Measurements from ENCODE around the gene LDAH.
A peak's percentile ranks its signal among the peaks of the same experiment; 100 is the strongest.

The LDAH gene

DNA sequence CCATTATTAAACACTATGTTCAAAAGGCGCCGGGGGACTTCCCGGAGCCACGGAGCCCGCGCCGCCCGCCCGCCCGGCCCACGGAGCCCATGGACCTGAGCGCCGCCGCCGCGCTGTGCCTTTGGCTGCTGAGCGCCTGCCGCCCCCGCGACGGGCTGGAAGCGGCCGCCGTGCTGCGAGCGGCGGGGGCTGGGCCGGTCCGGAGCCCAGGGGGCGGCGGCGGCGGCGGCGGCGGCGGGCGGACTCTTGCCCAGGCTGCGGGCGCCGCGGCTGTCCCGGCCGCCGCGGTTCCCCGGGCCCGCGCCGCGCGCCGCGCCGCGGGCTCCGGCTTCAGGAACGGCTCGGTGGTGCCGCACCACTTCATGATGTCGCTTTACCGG is 155.8 kb downstream of the LDAH start:
- no peak for DNase-seq (ENCODE audit: low read depth)

DNA sequence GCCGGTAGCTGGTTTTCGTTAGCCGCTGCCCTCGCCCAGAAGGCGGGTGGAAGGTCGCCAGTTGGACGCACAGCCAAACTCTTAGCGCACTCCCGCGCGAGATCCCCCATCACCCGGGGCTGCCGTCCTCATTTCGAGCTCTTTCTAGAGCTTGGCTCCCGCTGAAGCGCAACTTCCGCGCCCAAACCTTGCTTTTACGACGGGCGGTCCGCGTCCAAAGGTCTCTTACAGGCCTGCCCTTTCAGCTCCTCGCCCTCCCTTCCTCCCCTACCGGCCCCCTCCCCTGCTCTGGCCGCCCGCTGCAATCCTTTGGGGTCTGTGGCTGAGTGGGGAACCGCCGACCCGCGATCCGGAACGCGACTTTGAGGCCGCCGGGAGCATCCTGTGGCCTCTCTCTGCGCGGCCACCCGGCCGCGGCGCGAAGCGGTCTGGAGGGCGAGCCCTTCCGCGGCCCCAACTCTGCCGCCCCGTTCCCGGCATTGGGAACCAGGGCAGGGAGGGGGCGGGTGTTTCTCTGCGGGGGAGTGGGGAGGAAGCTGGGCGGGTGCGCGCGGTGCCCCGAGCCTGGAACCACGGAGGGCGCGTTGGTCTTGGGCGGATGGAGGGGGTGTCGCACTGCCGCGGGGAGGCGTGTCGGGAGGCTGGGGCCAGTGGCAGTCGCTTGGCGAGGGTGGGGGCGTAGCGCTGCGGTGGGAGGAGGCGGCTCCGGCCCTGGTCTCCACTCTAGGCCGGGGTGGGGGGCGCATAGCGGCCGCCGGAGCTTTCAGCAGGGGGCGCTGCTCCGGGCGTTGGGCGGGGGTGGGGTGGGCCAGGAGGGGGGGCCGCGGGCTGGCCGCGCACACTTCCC is 156.4 kb downstream of the LDAH start, which contains the start of gene GDF7:
Gene GDF7, plus strand, starts transcription at position 841 of the 847 bp plus-strand sequence. CDS start 96 bp downstream, outside the sequence.
- DNase-seq (ENCODE audit: low read depth), result peak; percentile 47

DNA sequence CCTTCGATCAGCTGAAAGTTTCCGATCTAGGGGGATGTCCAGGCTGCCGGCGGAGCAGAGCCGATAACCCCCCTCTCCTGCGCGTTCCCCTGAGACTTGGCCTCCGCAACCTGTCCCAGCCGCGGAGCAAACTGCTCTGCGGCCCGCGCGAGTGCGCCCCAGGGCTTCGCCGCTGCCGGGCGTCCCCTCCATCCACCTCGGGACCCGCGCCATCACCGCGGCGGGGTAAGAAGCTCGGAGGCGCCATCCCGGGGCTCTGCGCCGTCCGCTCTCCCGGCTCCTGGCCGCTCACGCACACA is 156.9 kb downstream of the LDAH start:
- no peak for DNase-seq (ENCODE audit: low read depth)

DNA sequence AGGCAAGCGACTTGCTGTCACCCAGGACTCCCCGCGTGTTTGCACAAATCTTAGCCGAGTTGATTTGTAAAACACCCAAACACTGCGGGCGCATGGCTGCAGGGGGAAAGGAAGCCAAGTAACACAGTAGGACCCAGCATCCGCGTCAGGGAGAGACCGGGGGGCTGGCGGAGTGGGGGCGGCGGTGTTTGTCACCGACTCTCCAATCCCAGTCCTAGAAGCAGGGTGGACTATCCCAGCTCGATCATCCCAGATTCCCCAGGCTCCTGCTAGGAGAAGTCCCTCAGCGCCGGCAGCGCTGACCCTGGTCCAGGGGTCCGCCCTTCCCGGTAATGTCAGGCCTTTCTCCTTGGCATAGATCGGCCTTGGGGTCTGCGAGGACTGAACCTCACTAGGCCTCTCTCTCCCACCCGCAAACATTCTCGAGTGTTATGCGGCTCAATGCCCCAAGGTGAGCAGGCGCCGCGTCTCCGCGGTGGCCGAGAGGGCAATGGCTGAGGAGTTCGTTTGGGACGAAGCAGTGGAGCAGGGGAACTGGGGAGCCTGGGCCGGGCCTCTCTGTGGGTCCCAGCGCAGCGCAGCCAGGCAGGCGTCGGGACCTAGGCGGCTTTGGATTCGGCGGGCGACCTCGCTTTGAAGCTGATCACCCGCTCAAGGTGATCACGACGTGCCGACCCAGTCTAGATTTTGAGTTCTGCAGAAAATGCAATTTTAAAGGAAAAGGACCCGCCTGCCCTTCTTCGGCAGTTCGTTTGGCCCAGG is 157.5 kb downstream of the LDAH start:
- no peak for DNase-seq (ENCODE audit: low read depth)

DNA sequence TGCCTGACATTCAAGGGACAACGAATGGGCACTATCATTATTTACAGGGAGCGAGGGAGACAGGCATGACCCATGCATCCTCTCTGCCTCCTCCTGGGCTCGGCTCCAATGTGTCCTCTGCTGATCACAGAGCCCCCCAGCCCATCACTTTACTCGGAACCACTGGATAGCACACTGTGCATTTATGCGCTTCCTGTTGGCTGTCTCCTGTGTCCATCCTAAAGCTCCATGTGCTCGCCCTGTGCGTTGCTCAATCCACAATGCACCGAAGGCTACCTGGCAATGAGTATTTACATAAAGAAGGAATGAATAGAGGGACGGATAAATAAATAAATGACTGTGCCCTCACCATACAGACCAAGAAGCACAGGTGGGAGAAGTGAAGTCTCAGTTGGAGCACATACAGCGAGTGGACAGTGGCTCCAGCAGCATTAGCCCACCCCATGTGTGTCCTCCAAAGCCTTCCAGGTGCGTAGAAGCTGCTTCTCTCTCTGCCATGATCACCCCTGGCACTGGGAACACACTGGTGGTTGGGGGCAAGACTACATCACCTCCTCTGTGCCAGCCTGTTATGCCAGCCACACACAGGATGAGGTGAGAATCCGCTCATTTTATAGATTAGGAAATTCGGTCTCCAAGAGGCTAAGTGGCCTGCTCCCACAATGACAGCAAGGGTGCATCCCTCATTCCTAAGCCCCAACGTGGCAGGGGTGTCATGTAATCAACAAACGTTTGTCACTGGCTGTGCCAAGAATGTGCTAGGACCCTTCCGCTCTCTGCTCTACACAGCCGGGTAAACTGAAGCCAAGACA is 158.3 kb downstream of the LDAH start:
- no peak for DNase-seq (ENCODE audit: low read depth)

DNA sequence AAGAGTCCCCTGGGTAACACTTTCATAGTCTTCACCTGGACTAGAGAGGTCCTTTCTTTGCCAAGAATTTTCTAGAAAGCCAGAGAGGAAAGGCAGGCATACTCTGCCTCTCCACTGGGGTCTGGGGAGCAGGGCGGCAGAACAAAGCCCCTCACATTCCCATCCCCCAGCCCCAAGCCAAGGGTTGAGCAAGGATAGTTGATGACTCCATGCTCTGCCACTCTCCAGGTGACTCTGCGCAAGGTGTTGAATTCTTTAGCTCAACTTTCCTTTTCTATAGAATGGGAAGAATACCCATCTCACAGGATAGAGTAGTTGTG is 158.9 kb downstream of the LDAH start:
- DNase-seq (ENCODE audit: low read depth), result no peak

DNA sequence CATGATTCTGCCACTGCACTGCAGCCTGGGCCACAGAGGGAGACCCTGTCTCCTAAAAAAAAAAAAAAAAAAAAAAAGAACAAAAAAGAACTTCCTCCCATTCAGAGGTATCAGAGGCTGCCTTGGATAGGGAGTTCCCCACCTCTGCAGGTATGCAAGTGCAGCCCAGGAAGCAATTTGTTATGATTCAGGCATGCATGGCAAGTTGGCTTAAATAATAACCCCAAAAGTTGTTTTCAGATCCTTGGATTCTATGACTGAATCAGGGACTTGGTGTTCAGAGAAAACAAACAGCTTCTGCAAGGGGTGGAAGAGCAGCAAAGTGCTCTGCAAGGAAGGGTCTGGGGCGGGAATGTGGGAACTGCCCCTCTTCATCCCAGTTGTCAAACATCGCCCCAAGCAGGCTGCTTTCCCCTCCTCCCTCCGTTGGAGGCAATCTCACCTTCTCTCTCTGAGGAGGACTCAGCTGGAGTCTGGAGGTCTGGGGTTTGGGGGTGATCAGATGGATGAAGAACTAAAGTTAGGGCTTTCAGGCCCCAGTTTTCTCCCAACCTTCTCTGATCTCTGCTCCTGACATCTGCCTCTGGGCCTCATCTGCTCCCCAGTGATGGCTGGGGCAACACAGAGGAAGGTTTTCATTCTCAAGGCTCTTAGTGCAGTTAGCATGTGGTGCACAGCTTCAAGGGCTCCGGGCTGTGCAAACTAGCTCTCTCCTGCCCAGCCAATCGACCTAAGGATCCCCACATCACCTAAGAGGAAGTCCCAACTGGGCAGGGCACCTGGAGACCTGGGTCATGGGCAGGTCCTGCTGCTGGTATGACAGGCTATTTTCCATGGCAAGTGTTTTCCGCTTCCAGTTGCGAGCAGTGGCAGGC is 159.5 kb downstream of the LDAH start:
- DNase-seq (ENCODE audit: low read depth), result no peak

DNA sequence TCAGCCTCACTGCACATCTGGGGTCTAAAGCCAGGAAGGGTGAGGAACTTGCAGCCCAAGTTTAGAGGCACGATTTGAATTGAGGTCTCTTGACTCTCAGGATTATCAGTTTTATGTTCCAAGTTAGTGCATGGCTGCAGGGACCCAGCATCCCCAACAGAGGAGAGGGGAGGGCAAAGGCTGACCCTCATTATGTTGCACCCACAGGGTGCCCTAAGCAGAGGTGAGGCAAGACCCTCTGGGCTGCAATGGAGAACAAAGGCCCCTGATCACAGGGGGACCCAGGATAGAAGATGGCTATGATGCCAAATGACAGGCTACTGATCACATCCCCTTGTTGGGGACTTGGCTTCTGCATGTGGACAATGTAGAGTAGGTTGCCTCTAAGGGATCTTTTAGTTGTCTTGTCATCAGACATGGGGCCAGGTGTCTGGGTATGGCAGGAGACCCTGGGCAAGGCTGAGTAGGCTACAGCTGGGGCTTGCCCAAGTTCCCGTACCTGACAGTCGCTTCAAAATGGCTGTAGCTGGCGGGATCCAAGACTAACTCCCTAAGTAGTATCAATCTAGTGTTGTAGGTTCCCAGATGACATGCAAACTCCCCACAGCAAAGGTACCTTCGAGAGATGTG is 160.5 kb downstream of the LDAH start:
- DNase-seq (ENCODE audit: low read depth), result no peak

DNA sequence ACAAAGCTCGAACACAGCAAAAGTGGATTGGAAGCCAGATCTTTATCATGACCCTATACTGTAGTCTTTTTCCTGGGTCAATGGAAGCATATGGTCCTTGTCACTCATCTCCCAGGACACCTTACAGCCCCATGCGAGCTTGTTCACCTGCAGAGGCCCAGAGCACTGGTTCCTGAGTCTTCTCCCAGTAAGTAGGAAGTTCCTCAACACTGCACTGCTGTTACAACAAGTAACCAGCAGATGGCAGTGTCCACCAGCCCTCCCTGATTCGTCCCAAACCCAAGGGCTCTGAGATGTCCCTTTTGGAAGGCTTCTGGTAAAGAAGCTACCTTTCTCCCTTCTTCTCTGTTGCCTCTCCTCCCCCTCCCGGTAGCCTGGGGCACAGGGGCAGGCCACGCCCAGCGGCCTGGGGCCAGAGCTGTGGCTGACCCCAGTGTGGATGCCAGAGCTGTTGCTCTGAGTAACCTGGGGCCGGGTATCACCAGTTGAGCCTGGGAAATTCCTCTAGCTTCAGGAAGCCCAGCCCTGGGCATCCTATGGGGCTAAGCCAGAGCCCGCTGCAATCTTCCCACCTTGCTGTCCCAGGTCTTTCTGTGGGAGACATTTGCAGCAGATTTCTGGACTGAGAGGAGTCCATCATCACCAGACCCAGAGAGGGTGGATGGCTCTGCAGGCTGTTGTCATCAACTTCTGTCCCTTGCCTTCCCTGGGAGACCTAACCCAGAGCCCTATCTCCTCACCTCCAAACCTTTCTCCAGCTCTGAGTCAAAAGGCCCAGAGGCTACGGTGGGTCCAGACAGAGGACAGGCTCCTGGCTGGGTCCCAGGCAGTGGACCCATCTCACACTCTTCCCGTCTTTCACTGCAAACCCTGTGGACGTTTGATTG is 161.2 kb downstream of the LDAH start:
- DNase-seq (ENCODE audit: low read depth), result peak; percentile 81

DNA sequence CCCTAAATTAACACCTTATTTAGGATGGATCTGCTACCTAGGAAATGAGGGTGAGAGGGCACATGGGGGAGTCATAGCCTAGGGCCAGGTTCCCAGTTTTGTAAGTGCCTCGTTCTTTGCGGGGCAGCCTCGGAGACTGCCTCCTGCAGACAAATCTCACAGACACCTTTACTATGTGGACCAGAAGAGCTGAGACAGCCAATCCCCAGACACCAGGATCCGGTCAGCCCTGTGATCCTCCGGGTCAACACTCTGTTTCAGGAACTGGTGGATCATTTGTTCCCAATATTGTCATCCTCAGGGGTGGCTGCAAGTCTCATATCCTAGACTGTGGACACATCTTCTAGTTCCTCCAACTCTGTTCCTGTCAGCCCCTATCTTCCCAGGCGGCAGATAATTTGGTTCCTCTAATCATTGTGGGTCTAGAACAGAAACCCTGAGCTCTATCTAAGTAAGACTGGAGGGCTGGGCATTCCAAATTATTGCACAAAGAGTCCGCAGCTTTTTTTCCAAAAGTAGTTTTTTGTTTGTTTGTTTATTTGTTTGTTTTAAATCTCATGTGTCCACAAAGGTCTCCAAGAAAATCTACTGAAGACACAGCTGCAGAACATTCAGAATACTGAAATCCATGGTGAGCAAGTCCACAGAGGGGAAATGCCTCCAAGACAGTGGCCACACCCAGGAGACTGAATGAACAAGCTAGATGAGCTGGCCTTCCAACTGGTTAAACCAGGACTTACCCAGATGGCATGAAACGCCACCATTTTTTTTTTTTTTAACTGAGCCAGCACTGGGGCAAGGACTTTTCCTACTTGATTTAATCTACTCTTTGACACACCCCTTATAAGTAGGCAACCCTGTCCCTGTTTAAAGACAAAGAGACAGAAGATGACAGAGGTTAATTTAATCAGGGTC is 162.1 kb downstream of the LDAH start:
- DNase-seq (ENCODE audit: low read depth), result peak; percentile 46

DNA sequence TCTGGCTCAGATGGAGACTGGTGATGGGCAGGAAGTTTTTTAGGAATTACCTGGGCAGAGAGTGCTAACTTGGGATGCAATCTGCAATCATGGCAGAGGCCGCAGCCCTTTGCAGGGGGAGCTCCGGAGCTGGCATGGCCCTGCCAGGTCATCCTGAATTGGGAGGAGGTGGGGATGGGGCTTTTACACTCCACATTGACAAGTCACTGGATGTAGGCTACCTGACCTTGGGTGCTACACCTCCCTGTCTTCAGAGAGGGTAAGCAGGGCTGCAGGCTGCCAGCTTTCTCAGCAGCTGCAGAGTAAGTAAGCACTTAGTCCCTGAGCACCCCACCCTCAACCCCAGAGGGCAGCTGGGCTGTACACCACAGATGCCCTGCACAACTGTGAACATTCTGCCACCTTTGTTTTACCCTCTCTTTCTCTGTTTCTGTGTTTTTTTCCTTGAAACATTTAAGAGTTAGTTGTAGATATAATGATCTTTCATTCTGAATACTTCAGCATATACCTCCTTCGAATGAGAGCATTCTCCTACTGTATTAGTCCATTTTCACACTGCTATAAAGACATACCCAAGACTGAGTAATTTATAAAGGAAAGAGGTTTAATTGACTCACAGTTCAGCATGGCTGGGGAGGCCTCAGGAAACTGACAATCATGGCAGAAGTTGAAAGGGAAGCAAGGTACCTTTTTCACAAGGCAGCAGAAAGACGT is 165.2 kb downstream of the LDAH start:
- DNase-seq (ENCODE audit: low read depth), result no peak

DNA sequence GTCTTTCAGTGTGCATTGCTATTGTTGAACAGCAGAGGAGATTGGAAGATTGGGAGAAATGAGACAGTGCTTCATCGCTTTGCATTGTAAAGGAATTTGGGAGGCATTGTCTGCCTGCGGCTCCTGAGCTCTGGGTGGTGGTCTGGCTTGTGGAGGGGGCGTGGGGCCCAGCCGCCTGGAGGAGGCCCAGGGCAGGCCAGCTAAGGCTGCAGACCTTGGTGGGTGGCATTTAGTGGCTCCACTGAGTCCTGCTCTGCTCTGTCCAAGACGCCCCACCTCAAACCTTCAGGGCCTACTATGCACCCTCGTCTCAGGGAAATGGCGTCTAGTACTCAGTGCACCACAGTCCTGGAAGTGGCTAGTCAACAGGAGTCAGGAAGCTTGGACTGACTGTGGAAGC is 166.3 kb downstream of the LDAH start:
- DNase-seq (ENCODE audit: low read depth), result no peak

DNA sequence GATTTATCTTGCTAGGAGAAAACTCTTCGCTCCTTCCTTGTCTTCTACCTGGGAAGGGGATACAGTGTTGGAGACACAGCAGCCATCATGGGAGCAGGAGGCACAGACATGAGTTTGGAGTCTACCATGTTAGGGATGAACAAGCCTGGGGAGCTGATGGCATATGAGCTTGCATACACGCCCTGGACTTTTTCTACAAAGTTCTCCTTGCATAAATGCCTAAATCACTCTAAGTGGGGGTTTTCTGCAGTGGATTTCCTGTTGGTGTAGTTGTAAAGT is 168.4 kb downstream of the LDAH start:
- DNase-seq (ENCODE audit: low read depth), result no peak

DNA sequence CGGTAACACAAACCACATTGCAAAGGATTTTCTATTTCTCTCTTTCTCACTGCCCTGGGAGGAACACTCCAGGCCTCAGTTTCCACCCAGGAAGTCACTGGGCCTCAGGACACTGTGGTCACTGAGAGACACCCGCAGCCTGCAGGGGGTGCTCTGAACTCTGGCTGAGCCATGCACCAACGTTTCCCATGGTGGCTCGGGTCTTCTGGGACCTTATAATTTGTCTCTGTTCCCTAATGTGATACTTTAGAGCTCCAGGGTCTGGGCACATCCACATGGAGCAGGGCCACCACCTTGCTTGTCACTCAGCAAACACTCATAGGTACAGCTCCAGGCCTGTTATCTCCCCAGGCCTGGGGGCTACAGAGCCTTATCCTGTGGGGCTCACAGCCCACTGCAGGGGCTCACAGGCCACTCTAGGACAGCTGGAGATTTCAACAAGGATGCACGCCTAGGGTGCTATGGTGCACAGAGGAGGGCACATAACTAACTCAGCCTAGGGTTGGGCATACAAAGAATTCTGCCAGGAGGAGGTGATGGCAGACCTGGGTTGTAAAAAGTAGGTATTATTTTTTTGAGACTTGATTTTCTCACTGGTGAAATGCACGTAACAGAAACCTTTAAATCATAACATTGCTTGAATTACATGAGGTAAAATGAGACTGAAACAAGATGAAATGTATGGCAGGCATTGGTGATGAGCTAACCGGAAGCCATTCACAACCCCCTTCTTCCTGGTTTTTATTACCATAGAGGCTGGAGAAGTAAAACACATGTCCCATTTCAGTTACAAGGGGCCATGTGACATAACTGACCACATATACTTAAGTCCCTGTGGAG is 169.0 kb downstream of the LDAH start:
- peak; percentile 28 for DNase-seq (ENCODE audit: low read depth)

DNA sequence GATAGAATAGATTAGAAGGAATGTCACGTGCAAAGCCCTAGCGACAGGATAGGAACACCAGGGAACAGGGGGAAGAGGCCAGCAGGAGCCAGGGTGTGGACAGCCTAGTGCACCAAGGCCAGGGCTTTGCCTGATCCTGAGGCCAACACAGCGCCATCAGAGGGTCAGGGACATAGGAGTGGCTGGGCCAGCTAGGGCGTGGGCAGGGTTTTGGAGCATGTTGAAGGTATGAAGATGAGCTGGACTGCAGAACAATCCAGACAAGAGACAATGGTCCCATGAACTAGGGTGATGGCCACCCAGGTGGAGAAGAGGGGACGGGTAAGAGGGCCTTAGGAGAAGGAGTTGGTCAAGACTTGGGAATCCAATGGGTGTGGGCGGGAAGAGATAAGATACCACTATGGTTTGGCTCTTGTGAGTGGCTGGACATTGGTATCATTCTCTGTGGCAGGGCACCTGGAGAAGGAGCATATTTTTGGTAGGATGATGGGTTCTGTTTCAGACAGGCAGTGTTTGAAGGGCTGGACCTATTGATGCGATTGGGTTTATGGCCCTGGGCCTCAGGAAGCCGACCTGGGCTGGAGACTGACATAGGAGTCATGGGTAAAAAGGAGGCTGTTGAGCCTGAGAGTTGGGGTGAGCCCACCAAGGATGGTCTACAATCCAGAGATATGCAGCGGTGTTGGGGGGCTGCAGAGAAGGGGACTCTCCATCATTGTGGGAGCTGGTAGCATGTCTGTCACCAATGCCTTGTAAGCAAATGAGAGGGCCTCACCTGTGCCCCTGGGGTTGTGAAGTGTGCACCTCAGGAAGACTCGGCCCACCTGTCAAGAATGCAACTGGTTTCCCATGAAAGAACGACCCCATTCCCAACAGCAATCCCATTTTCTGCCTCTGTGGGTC is 170.0 kb downstream of the LDAH start:
- no peak for DNase-seq (ENCODE audit: low read depth)

DNA sequence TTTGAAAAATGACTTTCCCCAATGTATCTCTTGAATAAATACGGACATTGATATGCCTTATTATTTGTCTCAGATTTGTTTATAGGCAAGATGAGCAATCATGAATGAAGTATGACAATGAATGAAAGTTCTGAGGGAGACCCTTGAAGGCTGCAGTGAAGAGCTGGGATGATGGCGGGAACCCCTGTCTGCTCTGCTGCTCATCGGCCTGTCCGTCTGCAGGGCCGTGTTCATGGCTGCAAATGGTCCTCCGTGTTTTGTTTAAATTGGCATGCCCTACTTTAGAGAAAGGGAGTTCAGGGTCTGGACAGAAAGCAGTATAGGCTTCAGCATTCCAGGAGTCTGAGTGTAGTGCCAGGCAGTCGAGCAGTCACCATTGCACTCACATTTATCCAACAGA is 170.8 kb downstream of the LDAH start:
- no peak for DNase-seq (ENCODE audit: low read depth)

DNA sequence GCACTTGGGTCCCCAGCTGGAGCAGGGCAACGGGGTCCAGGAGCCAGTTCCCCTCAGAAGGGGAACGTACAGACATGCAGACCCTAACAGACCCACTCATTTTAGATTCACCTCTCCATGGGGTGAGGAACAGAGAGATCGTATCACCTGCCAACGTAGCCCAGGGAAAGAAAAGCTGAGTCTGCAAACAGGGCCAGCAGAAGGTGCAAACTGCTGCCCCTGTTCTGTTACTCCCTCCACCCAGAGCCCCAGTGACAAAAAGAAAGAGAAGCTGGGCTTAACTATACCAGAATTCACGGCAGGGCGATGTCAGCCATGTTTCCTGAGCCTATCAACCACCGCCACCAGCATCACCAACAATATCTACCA is 171.2 kb downstream of the LDAH start:
- no peak for DNase-seq (ENCODE audit: low read depth)
